Esophagus squamous epithelium (tissue), 4 donors: ENCODE results near the gene NEO1.

Experiments
- POLR2A ChIP-seq, 4 donors: fragments of 450-650 bp; IDR thresholded peaks; one replicate each; pipeline ENCODE4 v1.6.1; 2017; ENCODE audit warnings: antibody characterized with exemption in 4 of 4, mild to moderate bottlenecking in 4 of 4, moderate library complexity in 3 of 4
- TF ChIP-seq, protein P1 (sequence below), 6 experiments: fragments of 450-650 bp in 4 of 6; fragments of 200-600 bp in 2 of 6; sonication (generic) in 2 of 6; IDR thresholded peaks; one replicate each; pipeline ENCODE4 v1.5.1; 2016 to 2019; ENCODE audit warnings: antibody characterized with exemption in 6 of 6, mild to moderate bottlenecking in 4 of 6, moderate library complexity in 4 of 6

DNA sequence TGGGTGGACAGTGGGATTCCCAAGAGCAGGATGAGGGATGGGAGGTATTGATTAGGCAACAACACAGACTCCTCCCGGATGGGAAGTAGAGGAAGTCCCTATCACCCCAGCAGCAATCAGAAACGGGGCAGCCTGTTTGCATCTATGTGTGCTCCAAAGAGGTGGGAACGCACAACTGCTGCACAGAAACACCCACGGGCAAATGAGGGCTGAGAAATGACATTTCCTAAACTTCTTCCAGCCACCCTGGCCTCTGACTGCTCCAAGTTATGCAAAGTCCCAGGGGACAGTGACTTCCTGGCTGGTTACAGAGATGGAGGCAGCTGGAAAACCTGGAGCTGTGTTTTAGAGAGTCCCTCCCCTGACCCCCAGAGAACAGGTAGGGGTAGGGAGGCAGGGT, 273.9 kb downstream of the NEO1 start:
- TF ChIP-seq, protein P1, sequence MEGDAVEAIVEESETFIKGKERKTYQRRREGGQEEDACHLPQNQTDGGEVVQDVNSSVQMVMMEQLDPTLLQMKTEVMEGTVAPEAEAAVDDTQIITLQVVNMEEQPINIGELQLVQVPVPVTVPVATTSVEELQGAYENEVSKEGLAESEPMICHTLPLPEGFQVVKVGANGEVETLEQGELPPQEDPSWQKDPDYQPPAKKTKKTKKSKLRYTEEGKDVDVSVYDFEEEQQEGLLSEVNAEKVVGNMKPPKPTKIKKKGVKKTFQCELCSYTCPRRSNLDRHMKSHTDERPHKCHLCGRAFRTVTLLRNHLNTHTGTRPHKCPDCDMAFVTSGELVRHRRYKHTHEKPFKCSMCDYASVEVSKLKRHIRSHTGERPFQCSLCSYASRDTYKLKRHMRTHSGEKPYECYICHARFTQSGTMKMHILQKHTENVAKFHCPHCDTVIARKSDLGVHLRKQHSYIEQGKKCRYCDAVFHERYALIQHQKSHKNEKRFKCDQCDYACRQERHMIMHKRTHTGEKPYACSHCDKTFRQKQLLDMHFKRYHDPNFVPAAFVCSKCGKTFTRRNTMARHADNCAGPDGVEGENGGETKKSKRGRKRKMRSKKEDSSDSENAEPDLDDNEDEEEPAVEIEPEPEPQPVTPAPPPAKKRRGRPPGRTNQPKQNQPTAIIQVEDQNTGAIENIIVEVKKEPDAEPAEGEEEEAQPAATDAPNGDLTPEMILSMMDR (IDR thresholded peaks at IDR 0.05) = no peak
- no peak for TF ChIP-seq POLR2A (IDR thresholded peaks at IDR 0.05)
